ENCODE results near the gene CTXN2.

Gene CTXN2

DNA sequence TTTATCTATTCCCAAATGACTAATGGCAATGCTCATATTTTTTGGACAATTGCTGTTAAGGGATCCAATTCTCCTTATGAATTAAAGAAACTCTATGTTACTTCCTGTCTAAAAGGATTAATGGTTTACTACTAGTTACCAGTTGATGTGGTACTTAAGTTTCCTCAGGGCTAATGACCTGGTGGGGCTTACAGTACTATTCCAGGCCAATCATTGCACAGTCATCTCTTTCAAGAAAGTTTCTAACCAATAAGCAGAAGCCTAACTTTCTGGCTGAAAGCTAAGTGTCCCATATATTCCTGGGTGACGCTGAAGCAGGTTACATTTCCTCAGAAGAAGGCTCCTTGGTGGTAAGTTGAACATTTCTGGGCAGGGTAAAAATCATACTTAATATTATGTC, 14.5 kb downstream of the CTXN2 start, which contains the start of gene SLC12A1:
Gene SLC12A1, plus strand, starts transcription at position 322 of the 400 bp plus-strand sequence. CDS start 1,418 bp downstream, outside the sequence.
- no peaks in the 10 kb centered on the region for H3K36me3 ChIP-seq (ENCODE audit: control insufficient read depth, insufficient read depth, low read length)
- WGBS, 2 experiments, result 96 to 100% methylated on average over 1 of the region's 1 CpG
- no peaks in the 10 kb centered on the region for H3K4me1 ChIP-seq (ENCODE audit: control insufficient read depth, insufficient read depth, low read length)
- no peak within 1 kb of the TSS for H3K27ac ChIP-seq (ENCODE audit: insufficient read depth, low read depth, low read length, poor library complexity, severe bottlenecking)
- H3K4me3 ChIP-seq (ENCODE audit: insufficient read depth, low read depth, low read length), result no peak within 1 kb of the TSS
- no peaks in the 10 kb centered on the region for H3K9me3 ChIP-seq (ENCODE audit: control insufficient read depth, low read length)
- H3K27me3 ChIP-seq (ENCODE audit: control insufficient read depth, insufficient read depth, low read length, poor library complexity, severe bottlenecking), result no peaks in the 10 kb centered on the region

DNA sequence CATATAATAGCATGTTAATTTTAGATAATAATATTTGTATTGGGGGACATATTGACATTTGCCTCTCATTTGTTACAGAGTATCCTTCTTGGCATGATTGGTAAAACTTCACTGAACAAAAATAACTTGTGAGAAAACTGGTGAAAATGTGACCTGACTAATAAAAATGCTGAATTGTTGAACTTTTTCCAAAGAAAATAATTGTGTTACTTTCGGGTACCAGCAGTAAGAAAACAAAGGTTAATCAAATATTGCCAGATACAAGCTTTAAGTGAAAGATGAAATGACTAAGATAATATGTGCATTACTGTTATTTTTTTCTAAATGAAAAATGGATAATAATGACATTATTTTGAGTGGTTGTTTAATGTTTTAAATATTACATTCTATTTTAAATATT, 29.8 kb downstream of the CTXN2 start:
- no peaks in the 10 kb centered on the region for H3K27me3 ChIP-seq (ENCODE audit: control insufficient read depth, insufficient read depth, low read length, poor library complexity, severe bottlenecking)
- H3K27ac ChIP-seq (ENCODE audit: insufficient read depth, low read depth, low read length, poor library complexity, severe bottlenecking), result no peak overlapping the region
- 80 to 100% methylated on average over 1 of the region's 1 CpG for WGBS, 2 experiments
- H3K36me3 ChIP-seq (ENCODE audit: control insufficient read depth, insufficient read depth, low read length), result no peaks in the 10 kb centered on the region
- no peak overlapping the region for H3K4me3 ChIP-seq (ENCODE audit: insufficient read depth, low read depth, low read length)
- H3K9me3 ChIP-seq (ENCODE audit: control insufficient read depth, low read length), result no peaks in the 10 kb centered on the region
- H3K4me1 ChIP-seq (ENCODE audit: control insufficient read depth, insufficient read depth, low read length), result no peaks in the 10 kb centered on the region

DNA sequence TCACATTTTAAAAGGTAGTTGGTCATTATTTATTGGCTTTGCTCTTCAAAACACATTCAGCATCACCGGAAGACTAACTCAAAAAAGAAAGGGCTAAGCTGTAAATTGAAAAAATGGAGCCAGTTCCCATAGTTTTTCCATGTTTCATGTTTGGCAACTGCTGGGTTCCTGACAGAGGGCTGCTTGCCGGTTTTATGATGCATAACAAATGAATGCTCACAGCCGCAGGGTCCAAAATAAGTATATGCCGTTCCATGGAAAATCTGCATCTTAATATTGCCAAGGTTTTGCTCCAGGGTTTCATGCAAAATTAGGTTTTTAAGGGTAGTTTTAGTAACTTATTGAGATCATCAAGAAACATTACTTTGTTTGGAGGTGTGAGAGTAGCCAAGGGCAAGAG, 30.4 kb downstream of the CTXN2 start:
- Histone ChIP-seq H3K9me3 (ENCODE audit: control insufficient read depth, low read length) (no peaks in the 10 kb centered on the region), H3K4me1 (ENCODE audit: control insufficient read depth, insufficient read depth, low read length) (no peaks in the 10 kb centered on the region), H3K27me3 (ENCODE audit: control insufficient read depth, insufficient read depth, low read length, poor library complexity, severe bottlenecking) (no peaks in the 10 kb centered on the region), H3K36me3 (ENCODE audit: control insufficient read depth, insufficient read depth, low read length) (no peaks in the 10 kb centered on the region), H3K27ac (ENCODE audit: insufficient read depth, low read depth, low read length, poor library complexity, severe bottlenecking) (no peak overlapping the region), H3K4me3 (ENCODE audit: insufficient read depth, low read depth, low read length) (no peak overlapping the region)
- WGBS, 2 experiments, result 95 to 96% methylated on average over 4 of the region's 4 CpGs

DNA sequence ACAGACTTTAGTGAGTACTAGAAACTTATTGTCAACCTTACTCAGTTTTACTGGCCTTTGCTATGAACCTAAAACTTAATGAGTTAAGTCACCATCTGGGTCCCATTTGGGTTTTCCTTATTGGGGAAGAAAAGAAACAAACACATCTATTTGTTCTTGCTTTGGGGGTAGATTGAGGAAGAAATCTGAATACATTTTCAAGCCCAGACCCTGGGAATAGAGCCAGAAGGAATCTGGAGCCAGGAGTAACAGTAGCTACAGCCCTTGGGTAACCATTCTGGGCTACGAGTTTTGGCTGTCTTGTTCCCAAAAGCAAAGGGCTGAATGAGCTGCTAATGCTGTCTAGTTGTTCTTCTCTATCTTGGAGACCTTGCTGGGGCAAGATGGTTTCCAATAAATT, 31.2 kb downstream of the CTXN2 start:
- WGBS, 2 experiments, result 85 to 88% methylated on average over 1 of the region's 1 CpG
- no peaks in the 10 kb centered on the region for H3K36me3 ChIP-seq (ENCODE audit: control insufficient read depth, insufficient read depth, low read length)
- H3K4me3 ChIP-seq (ENCODE audit: insufficient read depth, low read depth, low read length), result no peak overlapping the region
- no peaks in the 10 kb centered on the region for H3K27me3 ChIP-seq (ENCODE audit: control insufficient read depth, insufficient read depth, low read length, poor library complexity, severe bottlenecking)
- H3K4me1 ChIP-seq (ENCODE audit: control insufficient read depth, insufficient read depth, low read length), result no peaks in the 10 kb centered on the region
- no peak overlapping the region for H3K27ac ChIP-seq (ENCODE audit: insufficient read depth, low read depth, low read length, poor library complexity, severe bottlenecking)
- no peaks in the 10 kb centered on the region for H3K9me3 ChIP-seq (ENCODE audit: control insufficient read depth, low read length)

DNA sequence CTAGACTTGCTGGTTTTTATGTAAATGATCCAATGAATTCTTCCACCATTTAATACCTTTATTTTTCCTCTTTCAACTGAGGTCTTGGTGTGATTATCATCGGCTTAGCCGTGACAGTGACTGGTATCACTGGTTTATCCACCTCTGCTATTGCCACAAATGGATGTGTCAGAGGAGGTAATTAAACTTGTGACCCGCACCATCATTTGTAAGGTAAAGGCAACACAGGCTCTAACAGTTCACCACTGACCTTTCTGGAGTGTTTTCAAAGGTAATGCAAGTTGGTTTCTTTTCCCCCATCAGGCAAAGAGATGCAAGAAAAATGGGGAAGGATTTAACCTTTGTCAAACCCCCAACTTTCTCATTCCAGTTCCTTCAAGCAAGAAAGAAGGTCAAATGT, 34.3 kb downstream of the CTXN2 start:
- H3K9me3 ChIP-seq (ENCODE audit: control insufficient read depth, low read length), result no peaks in the 10 kb centered on the region
- no peak overlapping the region for H3K4me3 ChIP-seq (ENCODE audit: insufficient read depth, low read depth, low read length)
- H3K4me1 ChIP-seq (ENCODE audit: control insufficient read depth, insufficient read depth, low read length), result no peaks in the 10 kb centered on the region
- 95 to 98% methylated on average over 3 of the region's 3 CpGs for WGBS, 2 experiments
- H3K27me3 ChIP-seq (ENCODE audit: control insufficient read depth, insufficient read depth, low read length, poor library complexity, severe bottlenecking), result no peaks in the 10 kb centered on the region
- H3K36me3 ChIP-seq (ENCODE audit: control insufficient read depth, insufficient read depth, low read length), result no peaks in the 10 kb centered on the region
- no peak overlapping the region for H3K27ac ChIP-seq (ENCODE audit: insufficient read depth, low read depth, low read length, poor library complexity, severe bottlenecking)

DNA sequence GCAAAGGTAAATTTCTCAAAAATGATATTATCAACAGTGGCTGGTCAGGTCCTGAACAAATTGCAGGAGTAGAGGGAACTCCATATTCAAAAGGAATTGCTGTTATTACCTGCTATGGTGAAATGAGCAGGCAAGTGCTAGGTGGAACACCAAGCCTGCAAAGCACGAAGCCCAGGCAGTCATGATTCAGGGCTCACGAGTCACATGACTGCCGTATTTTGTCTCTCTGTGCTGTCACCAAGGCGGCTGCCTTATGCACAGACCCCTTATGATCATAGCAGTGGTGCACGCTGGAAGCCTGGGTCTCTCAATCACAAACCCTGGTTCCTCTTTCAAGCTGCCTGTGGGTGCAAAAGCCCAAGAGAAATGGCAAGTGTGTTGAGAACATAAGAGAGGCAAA, 39.0 kb downstream of the CTXN2 start:
- H3K4me1 ChIP-seq (ENCODE audit: control insufficient read depth, insufficient read depth, low read length), result no peaks in the 10 kb centered on the region
- H3K27me3 ChIP-seq (ENCODE audit: control insufficient read depth, insufficient read depth, low read length, poor library complexity, severe bottlenecking), result no peaks in the 10 kb centered on the region
- WGBS, 2 experiments, result 91 to 94% methylated on average over 5 of the region's 5 CpGs

DNA sequence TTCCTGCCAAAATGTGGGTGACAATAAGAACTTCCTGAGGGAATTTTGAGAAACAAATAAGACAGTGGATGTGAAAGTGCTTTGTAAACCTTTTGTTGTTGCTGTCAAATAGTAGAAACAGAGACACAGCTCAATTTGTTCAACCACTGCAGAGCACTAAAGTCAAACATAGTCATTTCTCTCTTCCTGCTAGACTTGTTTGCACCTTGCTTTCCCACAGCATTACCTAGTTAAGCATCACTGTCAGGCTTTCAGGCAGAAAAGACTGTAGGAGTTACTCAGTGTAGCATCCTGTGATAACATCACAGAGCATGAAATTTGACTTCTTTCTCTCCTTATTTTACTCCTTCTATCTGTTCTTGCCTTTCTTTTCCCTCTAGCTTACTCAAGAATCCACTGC, 41.8 kb downstream of the CTXN2 start:
- Histone ChIP-seq H3K9me3 (ENCODE audit: control insufficient read depth, low read length) (no peaks in the 10 kb centered on the region), H3K36me3 (ENCODE audit: control insufficient read depth, insufficient read depth, low read length) (no peaks in the 10 kb centered on the region), H3K27me3 (ENCODE audit: control insufficient read depth, insufficient read depth, low read length, poor library complexity, severe bottlenecking) (no peaks in the 10 kb centered on the region), H3K27ac (ENCODE audit: insufficient read depth, low read depth, low read length, poor library complexity, severe bottlenecking) (no peak overlapping the region), H3K4me3 (ENCODE audit: insufficient read depth, low read depth, low read length) (no peak overlapping the region), H3K4me1 (ENCODE audit: control insufficient read depth, insufficient read depth, low read length) (no peaks in the 10 kb centered on the region)

More for the DNA sequence above, 39.0 kb downstream of the CTXN2 start:
- Histone ChIP-seq H3K27ac (ENCODE audit: insufficient read depth, low read depth, low read length, poor library complexity, severe bottlenecking) (no peak overlapping the region), H3K9me3 (ENCODE audit: control insufficient read depth, low read length) (no peaks in the 10 kb centered on the region), H3K4me3 (ENCODE audit: insufficient read depth, low read depth, low read length) (no peak overlapping the region), H3K36me3 (ENCODE audit: control insufficient read depth, insufficient read depth, low read length) (no peaks in the 10 kb centered on the region)

DNA sequence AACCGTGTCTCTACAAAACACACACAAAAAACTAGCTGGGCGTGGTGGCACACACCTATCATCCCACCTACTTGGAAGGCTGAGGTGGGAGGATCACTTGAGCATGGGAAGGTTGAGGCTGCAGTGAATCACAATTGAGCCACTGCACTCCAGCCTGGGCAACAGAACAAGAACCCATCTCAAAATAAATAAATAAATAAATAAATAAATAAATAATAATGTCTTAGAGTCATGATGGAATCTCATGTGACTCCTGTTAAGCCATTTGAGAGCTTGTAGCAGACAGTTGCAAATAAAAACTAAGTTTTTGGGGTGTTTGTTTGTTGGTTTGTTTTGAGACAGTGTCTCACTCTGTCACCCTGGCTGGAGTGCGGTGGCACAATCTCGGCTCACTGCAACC, 47.9 kb downstream of the CTXN2 start:
- no peak overlapping the region for H3K27ac ChIP-seq (ENCODE audit: insufficient read depth, low read depth, low read length, poor library complexity, severe bottlenecking)
- no peaks in the 10 kb centered on the region for H3K9me3 ChIP-seq (ENCODE audit: control insufficient read depth, low read length)
- no peak overlapping the region for H3K4me3 ChIP-seq (ENCODE audit: insufficient read depth, low read depth, low read length)
- no peaks in the 10 kb centered on the region for H3K4me1 ChIP-seq (ENCODE audit: control insufficient read depth, insufficient read depth, low read length)
- H3K27me3 ChIP-seq (ENCODE audit: control insufficient read depth, insufficient read depth, low read length, poor library complexity, severe bottlenecking), result no peaks in the 10 kb centered on the region
- 87 to 98% methylated on average over 4 of the region's 4 CpGs for WGBS, 2 experiments
- no peaks in the 10 kb centered on the region for H3K36me3 ChIP-seq (ENCODE audit: control insufficient read depth, insufficient read depth, low read length)

DNA sequence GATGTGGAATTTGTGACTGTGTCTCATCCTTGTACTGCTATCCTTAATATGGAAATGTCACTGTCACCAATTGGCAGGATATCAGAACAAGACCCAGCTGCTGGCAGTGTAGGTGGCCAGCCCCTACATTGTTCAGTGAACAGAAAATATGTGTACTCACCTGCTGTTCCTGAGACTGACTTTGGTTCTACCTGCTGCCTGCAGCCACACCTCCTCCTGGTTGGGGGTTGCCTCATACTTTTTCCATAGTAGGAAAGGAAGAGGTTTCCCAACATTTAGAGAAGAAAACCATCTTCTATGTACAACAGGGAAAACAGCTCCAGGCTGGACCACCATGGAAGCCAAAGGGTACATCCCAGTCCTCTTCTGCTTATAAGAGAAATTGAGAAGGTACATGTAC, 50.5 kb downstream of the CTXN2 start:
- no peaks in the 10 kb centered on the region for H3K36me3 ChIP-seq (ENCODE audit: control insufficient read depth, insufficient read depth, low read length)
- H3K4me3 ChIP-seq (ENCODE audit: insufficient read depth, low read depth, low read length), result no peak overlapping the region
- H3K9me3 ChIP-seq (ENCODE audit: control insufficient read depth, low read length), result no peaks in the 10 kb centered on the region
- no peak overlapping the region for H3K27ac ChIP-seq (ENCODE audit: insufficient read depth, low read depth, low read length, poor library complexity, severe bottlenecking)
- H3K4me1 ChIP-seq (ENCODE audit: control insufficient read depth, insufficient read depth, low read length), result no peaks in the 10 kb centered on the region
- no peaks in the 10 kb centered on the region for H3K27me3 ChIP-seq (ENCODE audit: control insufficient read depth, insufficient read depth, low read length, poor library complexity, severe bottlenecking)

DNA sequence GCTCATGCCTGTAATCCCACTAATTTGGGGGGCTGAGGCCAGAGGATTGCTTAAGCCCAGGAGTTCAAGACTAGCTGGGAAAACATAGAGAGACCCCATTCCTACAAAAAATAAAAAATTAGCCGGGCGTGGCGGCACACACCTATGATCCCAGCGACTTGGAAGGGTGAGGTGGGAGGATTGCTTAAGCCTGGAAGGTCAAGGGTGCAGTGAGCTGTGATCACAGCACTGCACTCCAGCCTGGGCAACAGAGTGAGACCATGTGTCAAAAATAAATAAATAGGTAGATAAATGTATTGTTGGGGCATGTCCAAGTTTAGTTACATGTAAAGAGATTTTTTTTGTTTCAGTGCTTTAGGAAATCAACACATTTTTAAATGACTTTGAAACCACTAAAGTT, 51.1 kb downstream of the CTXN2 start:
- H3K27ac ChIP-seq (ENCODE audit: insufficient read depth, low read depth, low read length, poor library complexity, severe bottlenecking), result no peak overlapping the region
- 91 to 93% methylated on average over 4 of the region's 4 CpGs for WGBS, 2 experiments
- no peaks in the 10 kb centered on the region for H3K4me1 ChIP-seq (ENCODE audit: control insufficient read depth, insufficient read depth, low read length)
- no peaks in the 10 kb centered on the region for H3K27me3 ChIP-seq (ENCODE audit: control insufficient read depth, insufficient read depth, low read length, poor library complexity, severe bottlenecking)
- no peaks in the 10 kb centered on the region for H3K9me3 ChIP-seq (ENCODE audit: control insufficient read depth, low read length)
- no peaks in the 10 kb centered on the region for H3K36me3 ChIP-seq (ENCODE audit: control insufficient read depth, insufficient read depth, low read length)
- no peak overlapping the region for H3K4me3 ChIP-seq (ENCODE audit: insufficient read depth, low read depth, low read length)

DNA sequence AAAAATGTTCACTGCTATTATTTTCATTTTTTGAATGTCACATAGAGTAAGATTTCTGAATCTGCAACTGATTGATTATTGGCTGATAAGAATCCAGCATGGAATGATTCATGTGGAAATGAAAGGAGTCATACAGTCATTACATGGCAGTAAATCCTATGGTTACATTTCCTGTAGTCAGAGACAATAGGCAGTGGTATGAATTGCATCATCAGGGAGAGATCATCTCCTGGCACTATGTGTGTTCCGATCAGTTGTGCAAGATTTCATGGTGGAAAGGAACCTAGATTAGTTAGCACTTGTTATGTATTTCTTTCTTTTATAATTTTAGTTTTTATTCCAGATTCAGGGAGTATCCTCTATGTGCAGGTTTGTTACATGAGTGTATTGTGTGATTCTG, 53.5 kb downstream of the CTXN2 start:
- Histone ChIP-seq H3K36me3 (ENCODE audit: control insufficient read depth, insufficient read depth, low read length) (no peaks in the 10 kb centered on the region), H3K27ac (ENCODE audit: insufficient read depth, low read depth, low read length, poor library complexity, severe bottlenecking) (no peak overlapping the region), H3K4me1 (ENCODE audit: control insufficient read depth, insufficient read depth, low read length) (no peaks in the 10 kb centered on the region), H3K27me3 (ENCODE audit: control insufficient read depth, insufficient read depth, low read length, poor library complexity, severe bottlenecking) (no peaks in the 10 kb centered on the region), H3K4me3 (ENCODE audit: insufficient read depth, low read depth, low read length) (no peak overlapping the region), H3K9me3 (ENCODE audit: control insufficient read depth, low read length) (no peaks in the 10 kb centered on the region)
- 100% methylated on average over 1 of the region's 1 CpG for WGBS, 2 experiments
